Measurements from ENCODE around the gene EVX2. TPM values are rescaled to one million over a fixed set of nuclear protein-coding genes. Genes with fewer than 3 reads are reported as not detected.

The EVX2 gene
- total RNA-seq, 4 donors from 2014 or later, result not detected

- no peaks in the 10 kb centered on the region for H3K4me1 ChIP-seq
- no peak overlapping the region for H3K4me3 ChIP-seq (replicated peaks in 1 of 3)
- H3K36me3 ChIP-seq, result no peaks in the 10 kb centered on the region
- H3K27me3 ChIP-seq, result no peaks in the 10 kb centered on the region
- no peak overlapping the region for H3K27ac ChIP-seq
- no peak for DNase-seq
- WGBS, 2 donors, result 57 to 62% methylated on average over 3 of the region's 3 CpGs
- TF ChIP-seq, protein P1, sequence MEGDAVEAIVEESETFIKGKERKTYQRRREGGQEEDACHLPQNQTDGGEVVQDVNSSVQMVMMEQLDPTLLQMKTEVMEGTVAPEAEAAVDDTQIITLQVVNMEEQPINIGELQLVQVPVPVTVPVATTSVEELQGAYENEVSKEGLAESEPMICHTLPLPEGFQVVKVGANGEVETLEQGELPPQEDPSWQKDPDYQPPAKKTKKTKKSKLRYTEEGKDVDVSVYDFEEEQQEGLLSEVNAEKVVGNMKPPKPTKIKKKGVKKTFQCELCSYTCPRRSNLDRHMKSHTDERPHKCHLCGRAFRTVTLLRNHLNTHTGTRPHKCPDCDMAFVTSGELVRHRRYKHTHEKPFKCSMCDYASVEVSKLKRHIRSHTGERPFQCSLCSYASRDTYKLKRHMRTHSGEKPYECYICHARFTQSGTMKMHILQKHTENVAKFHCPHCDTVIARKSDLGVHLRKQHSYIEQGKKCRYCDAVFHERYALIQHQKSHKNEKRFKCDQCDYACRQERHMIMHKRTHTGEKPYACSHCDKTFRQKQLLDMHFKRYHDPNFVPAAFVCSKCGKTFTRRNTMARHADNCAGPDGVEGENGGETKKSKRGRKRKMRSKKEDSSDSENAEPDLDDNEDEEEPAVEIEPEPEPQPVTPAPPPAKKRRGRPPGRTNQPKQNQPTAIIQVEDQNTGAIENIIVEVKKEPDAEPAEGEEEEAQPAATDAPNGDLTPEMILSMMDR (IDR thresholded peaks at IDR 0.05), result no peak
- TF ChIP-seq POLR2A (IDR thresholded peaks at IDR 0.05), result no peak
- no peaks in the 10 kb centered on the region for H3K9me3 ChIP-seq
- intact Hi-C loops (cut with DNase I), result no loop called here
Observed at GRCh38 chr2:176039375-176039774, 44.4 kb downstream of the EVX2 start.

DNA sequence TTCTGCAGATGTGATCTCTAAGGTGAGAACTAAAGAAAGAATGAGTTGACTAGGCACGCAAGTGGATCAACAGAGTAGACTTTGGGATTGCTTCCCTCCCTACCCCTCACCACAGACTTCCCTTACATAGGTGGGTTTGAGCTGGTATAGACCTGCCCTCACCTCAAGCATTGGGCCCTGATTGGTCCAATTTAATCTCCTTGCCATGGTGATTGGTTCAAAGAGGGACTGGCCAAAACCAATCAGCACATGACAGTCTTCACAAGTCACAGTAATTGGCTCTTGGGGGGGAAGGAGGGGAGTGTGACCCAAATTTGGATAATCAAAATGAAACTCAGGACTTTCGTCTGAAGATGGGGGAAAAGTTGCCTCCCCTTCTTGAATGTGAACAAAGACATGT lies 45.1 kb downstream of the EVX2 start:
- Histone ChIP-seq H3K27ac (no peak overlapping the region), H3K9me3 (no peaks in the 10 kb centered on the region), H3K4me3 (replicated peaks in 1 of 3) (no peak overlapping the region), H3K4me1 (no peaks in the 10 kb centered on the region), H3K36me3 (no peaks in the 10 kb centered on the region), H3K27me3 (no peaks in the 10 kb centered on the region)
- WGBS, 2 donors, result 74 to 77% methylated on average over 2 of the region's 2 CpGs
- no peak for TF ChIP-seq POLR2A (IDR thresholded peaks at IDR 0.05)
- TF ChIP-seq, protein P1 (IDR thresholded peaks at IDR 0.05), result no peak
- intact Hi-C loops (cut with DNase I), result no loop called here
- no peak for DNase-seq

- TF ChIP-seq, protein P1 (IDR thresholded peaks at IDR 0.05), result no peak
- no peak for TF ChIP-seq POLR2A (IDR thresholded peaks at IDR 0.05)
- Histone ChIP-seq H3K4me3 (replicated peaks in 1 of 3) (no peak overlapping the region), H3K9me3 (no peaks in the 10 kb centered on the region), H3K4me1 (no peaks in the 10 kb centered on the region), H3K27me3 (no peaks in the 10 kb centered on the region), H3K36me3 (no peaks in the 10 kb centered on the region), H3K27ac (no peak overlapping the region)
- WGBS, 2 donors, result 78 to 83% methylated on average over 6 of the region's 6 CpGs
- no peak for DNase-seq
- intact Hi-C loops (cut with DNase I), result no loop called here
Observed at GRCh38 chr2:176035013-176035691, 48.6 kb downstream of the EVX2 start.

DNA sequence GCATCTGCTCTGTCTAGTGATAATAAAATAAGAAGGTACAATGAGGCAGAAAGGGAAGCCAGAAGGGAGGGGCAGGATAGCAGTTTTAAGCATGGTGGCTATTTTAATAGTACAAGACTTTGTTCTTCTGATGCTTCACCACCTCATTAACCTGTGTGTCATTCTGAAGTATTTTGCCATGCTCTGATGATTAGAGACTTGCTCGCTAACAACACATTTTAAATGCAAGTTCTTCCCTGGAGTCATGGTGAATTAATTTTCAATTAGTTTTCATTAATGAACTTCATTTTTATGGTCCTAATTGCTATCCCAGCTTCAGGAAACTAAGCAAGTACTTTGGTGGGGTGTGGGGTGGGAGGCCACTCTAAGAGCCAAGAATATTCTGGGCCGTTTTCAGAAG lies 56.0 kb downstream of the EVX2 start:
- no peak for DNase-seq
- no peak overlapping the region for H3K27ac ChIP-seq
- H3K9me3 ChIP-seq, result no peaks in the 10 kb centered on the region
- 57 to 62% methylated on average over 2 of the region's 2 CpGs for WGBS, 2 donors
- TF ChIP-seq, protein P1 (IDR thresholded peaks at IDR 0.05), result no peak
- TF ChIP-seq POLR2A (IDR thresholded peaks at IDR 0.05), result no peak
- H3K4me3 ChIP-seq (replicated peaks in 1 of 3), result no peak overlapping the region
- intact Hi-C loops (cut with DNase I), result no loop called here
- no peaks in the 10 kb centered on the region for H3K4me1 ChIP-seq
- no peaks in the 10 kb centered on the region for H3K36me3 ChIP-seq
- peaks cover 6% of the 10 kb centered on the region for H3K27me3 ChIP-seq

Other genes with a start within 250 kb of the EVX2 start
- 10 to 100 TPM; 18.9 to 48.1 (median 20.2) TPM for gene LNPK, start 81.7 kb downstream of the EVX2 start, total RNA-seq
- not detected for gene HOXD13, start 8.8 kb upstream of the EVX2 start, total RNA-seq
- gene HOXD12, start 15.8 kb upstream of the EVX2 start, total RNA-seq, result not detected
- not detected for gene HOXD11, start 23.3 kb upstream of the EVX2 start, total RNA-seq
- gene HOXD10, start 32.8 kb upstream of the EVX2 start, total RNA-seq, result under 1 TPM in 2 of 4 donors, not detected in 2; 0.33 to 0.54 TPM
- gene HOXD9, start 38.8 kb upstream of the EVX2 start, total RNA-seq, result 1 to 10 TPM in 3 of 4 donors, under 1 TPM in 1; 0.83 to 3.9 (median 2.3) TPM
- gene HOXD8, start 45.7 kb upstream of the EVX2 start, total RNA-seq, result 10 to 100 TPM in 2 of 4 donors, 1 to 10 TPM in 2; 4.1 to 24.9 (median 9.9) TPM
- 1 to 10 TPM; 1.6 to 4.8 (median 3.3) TPM for gene HOXD4, start 67.6 kb upstream of the EVX2 start, total RNA-seq
- 1 to 10 TPM in 3 of 4 donors, under 1 TPM in 1; 0.75 to 5.0 (median 3.1) TPM for gene HOXD3, start 73.3 kb upstream of the EVX2 start, total RNA-seq
- gene HOXD1, start 104.7 kb upstream of the EVX2 start, total RNA-seq, result under 1 TPM in 2 of 4 donors, not detected in 2; 0.11 to 0.40 TPM
- gene MTX2, start 185.5 kb upstream of the EVX2 start, total RNA-seq, result 10 to 100 TPM; 23.4 to 42.0 (median 33.7) TPM

All from thyroid gland (tissue), 4 donors.